ENCODE results near the gene CD19.
A peak's percentile ranks its signal among the peaks of the same experiment; 100 is the strongest.

Gene CD19

DNA sequence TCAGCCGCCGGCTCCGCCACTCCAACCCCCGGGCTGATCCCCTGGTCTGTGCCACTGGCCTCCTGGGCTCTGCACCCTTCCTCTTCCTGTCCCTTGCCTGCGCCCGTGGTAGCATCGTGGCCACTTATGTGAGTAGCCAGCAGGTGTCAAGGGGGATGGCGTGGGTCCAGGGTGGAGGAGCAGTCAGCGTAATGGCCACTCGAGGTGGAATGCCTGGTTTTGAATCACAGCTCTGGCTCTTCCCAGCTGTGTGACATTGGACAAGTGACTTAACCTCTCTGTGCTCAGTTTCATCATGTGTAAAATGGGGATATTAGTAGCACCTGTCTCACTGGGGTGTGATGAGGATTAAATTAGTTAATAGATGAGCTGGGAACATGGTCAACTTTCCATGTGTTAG is 50.6 kb downstream of the CD19 start:
- no peak for DNase-seq (ENCODE audit: low read depth)

- DNase-seq (ENCODE audit: low read depth), result no peak
Measured at GRCh38 chr16:28982949-28983348, 51.2 kb downstream of the CD19 start.

- DNase-seq (ENCODE audit: low read depth), result peak; percentile 93
Measured at GRCh38 chr16:28983644-28984043, 51.9 kb downstream of the CD19 start.

DNA sequence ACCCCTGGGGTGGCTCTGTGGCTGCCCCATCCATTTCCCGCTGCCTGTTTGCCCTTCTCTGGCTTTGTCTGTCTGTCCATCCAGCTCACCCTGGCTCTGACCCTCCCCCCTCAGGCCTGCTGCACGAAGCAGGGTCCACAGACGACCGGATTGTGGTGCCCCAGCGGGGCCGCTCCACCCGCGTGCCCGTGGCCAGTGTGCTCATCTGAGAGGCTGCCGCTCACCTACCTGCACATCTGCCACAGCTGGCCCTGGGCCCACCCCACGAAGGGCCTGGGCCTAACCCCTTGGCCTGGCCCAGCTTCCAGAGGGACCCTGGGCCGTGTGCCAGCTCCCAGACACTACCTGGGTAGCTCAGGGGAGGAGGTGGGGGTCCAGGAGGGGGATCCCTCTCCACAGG is 52.3 kb downstream of the CD19 start:
- no peak for DNase-seq (ENCODE audit: low read depth)

GRCh38 chr16:28984619-28985135 is 52.9 kb downstream of the CD19 start, which contains the start of gene LAT:
Gene LAT, plus strand, starts transcription at chr16:28985052. Its CDS starts 366 bp downstream, at chr16:28985418.
- DNase-seq (ENCODE audit: low read depth), result peak; percentile 86

DNA sequence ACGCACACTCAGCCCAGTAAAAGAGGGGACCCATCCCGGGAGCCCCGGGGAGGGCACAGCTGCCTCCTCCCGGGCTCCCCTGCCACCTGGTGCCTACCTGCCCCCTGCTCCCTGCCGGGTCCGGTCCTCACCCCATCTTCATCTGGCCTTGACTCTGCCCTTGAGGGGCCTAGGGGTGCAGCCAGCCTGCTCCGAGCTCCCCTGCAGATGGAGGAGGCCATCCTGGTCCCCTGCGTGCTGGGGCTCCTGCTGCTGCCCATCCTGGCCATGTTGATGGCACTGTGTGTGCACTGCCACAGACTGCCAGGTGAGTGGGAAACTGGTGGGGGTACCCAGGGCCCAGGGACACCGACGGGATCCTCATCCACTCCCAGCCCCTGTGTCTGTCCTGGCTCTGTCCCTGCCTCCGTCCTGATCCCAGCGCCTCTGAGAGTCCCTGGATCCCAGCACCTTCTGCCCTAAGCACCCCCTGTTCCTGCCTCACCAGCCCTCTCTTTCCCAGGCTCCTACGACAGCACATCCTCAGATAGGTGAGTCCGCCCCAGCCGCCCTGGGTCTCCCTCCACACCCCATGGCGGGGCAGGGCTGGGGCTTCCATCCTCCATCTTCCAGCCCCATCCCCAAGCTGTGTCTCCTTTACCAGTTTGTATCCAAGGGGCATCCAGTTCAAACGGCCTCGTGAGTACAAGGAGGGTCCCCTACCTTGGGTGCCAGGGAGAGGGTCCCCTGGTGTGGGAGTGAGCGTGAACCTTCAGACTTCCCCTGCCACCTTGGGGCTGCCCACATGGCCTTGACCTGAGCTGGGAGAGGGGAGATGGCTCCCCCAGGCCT is 53.7 kb downstream of the CD19 start:
- no peak for DNase-seq (ENCODE audit: low read depth)

DNA sequence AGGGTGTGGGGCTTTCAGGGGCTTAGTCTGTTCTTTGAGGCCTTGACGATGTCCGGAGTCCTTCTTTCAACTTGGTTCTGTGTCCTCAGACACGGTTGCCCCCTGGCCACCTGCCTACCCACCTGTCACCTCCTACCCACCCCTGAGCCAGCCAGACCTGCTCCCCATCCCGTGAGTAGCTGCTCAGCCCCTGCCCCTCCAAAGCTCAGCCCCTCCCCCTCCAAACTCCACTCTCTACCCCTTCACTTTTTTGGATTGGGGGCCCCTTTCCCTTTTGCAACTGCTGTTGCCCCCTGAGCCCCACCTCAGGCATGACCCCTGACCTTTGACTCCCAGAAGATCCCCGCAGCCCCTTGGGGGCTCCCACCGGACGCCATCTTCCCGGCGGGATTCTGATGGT is 54.3 kb downstream of the CD19 start:
- no peak for DNase-seq (ENCODE audit: low read depth)

DNA sequence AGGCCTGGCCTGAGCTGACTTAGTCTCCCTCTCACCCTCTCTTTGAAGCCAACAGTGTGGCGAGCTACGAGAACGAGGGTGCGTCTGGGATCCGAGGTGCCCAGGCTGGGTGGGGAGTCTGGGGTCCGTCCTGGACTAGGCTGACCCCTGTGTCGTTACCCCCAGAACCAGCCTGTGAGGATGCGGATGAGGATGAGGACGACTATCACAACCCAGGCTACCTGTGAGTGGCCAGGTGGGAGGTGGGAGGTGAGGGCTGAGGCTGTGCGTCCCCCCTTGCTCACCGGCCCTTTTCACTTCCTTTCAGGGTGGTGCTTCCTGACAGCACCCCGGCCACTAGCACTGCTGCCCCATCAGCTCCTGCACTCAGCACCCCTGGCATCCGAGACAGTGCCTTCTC is 54.7 kb downstream of the CD19 start:
- DNase-seq (ENCODE audit: low read depth), result no peak

GRCh38 chr16:28987170-28987853 is 55.5 kb downstream of the CD19 start:
- DNase-seq (ENCODE audit: low read depth), result no peak
